ENCODE measurements around the gene LOXHD1. TPM values are rescaled to one million over a fixed set of nuclear protein-coding genes. Genes with fewer than 3 reads are reported as not detected.

Gene LOXHD1
- total RNA-seq, 1 experiment from 2014 or later: 0.35 TPM

- TF ChIP-seq FOXP4 (CRISPR knock-in tag; IDR thresholded peaks at IDR 0.05) (no peak), NFYB (CRISPR knock-in tag; conservative IDR thresholded peaks at IDR 0.05; ENCODE audit: low read depth) (no peak), ZNF138 (CRISPR knock-in tag; conservative IDR thresholded peaks at IDR 0.05) (no peak), ZNF416 (CRISPR knock-in tag; IDR thresholded peaks at IDR 0.05) (no peak), ETV6 (CRISPR knock-in tag; IDR thresholded peaks at IDR 0.05) (no peak), NR1H2 (CRISPR knock-in tag; IDR thresholded peaks at IDR 0.05) (no peak), ZNF396 (CRISPR knock-in tag; IDR thresholded peaks at IDR 0.05; ENCODE audit: borderline replicate concordance) (no peak), MLX (CRISPR knock-in tag; IDR thresholded peaks at IDR 0.05) (no peak)
Observed at GRCh38 chr18:46700066-46700824, 43.2 kb upstream of the LOXHD1 start (continued).

- no peak for TF ChIP-seq MXD4 (CRISPR knock-in tag; IDR thresholded peaks at IDR 0.05; ENCODE audit: borderline replicate concordance)
- TF ChIP-seq PRRX2 (CRISPR knock-in tag; IDR thresholded peaks at IDR 0.05): no peak
- no peak for TF ChIP-seq USF2 (CRISPR knock-in tag; IDR thresholded peaks at IDR 0.05)
- no peak for TF ChIP-seq ERG (CRISPR knock-in tag; IDR thresholded peaks at IDR 0.05)
- TF ChIP-seq ATF6 (CRISPR knock-in tag; IDR thresholded peaks at IDR 0.05): no peak
- TF ChIP-seq CREM (CRISPR knock-in tag; IDR thresholded peaks at IDR 0.05): no peak
- no peak for TF ChIP-seq ZNF121 (CRISPR knock-in tag; IDR thresholded peaks at IDR 0.05)
- no peak for TF ChIP-seq MAX (CRISPR knock-in tag; IDR thresholded peaks at IDR 0.05)
- no peak for TF ChIP-seq E2F5 (CRISPR knock-in tag; IDR thresholded peaks at IDR 0.05)
- no peak for TF ChIP-seq ZNF219 (CRISPR knock-in tag; IDR thresholded peaks at IDR 0.05; ENCODE audit: borderline replicate concordance)
- TF ChIP-seq FOXP4 (CRISPR knock-in tag; IDR thresholded peaks at IDR 0.05): no peak
- TF ChIP-seq ZBTB21 (CRISPR knock-in tag; IDR thresholded peaks at IDR 0.05; ENCODE audit: borderline replicate concordance): no peak
- Mint-ChIP-seq H3K27ac (no peak overlapping the region), H3K4me3 (no peak overlapping the region), H3K4me1 (peaks cover 22% of the 10 kb centered on the region), H3K36me3 (peaks cover 6% of the 10 kb centered on the region), H3K27me3 (ENCODE audit: low read depth) (peaks cover 2% of the 10 kb centered on the region; the same call in 1 of the 2 replicates), H3K9me3 (peaks cover 15% of the 10 kb centered on the region)
- ChIA-PET CTCF (interaction anchor here (0.6 to 0.9 kb wide), 2 partner anchors 22 to 39 kb away, joined by 3 read pairs; no protein-coding TSS in a partner anchor), POLR2A (no interaction called here)
- ATAC-seq (no peak), DNase-seq (ENCODE audit: low spot score) (no peak)
Observed at GRCh38 chr18:46696702-46697101, 39.7 kb upstream of the LOXHD1 start.
